GM10847 (cell line): Measurements from ENCODE around the gene GOLGA8J.
"Not testable (repeated sequence)": the region's sequence is repeated elsewhere in the genome, so short reads cannot be mapped to it uniquely, and the experiment has no call there.

Source experiments
- POLR2A ChIP-seq: IDR thresholded peaks from 2 replicates; pipeline ENCODE4 v1.6.1; 2011; ENCODE audit not compliant: insufficient read length; ENCODE audit errors: extremely low read depth

GOLGA8J gene

GRCh38 chr15:30082655-30083054 lies at the start of gene GOLGA8J:
Gene GOLGA8J, plus strand, starts transcription at chr15:30082955. Its CDS starts 98 bp downstream, at chr15:30083053.
- not testable (repeated sequence) for TF ChIP-seq POLR2A

- no peak for TF ChIP-seq POLR2A
These were observed 49.5 kb upstream of the GOLGA8J start for GRCh38 chr15:30033211-30033610.

- TF ChIP-seq POLR2A, result no peak
These were observed 49.0 kb upstream of the GOLGA8J start for GRCh38 chr15:30033763-30034162.

- no peak for TF ChIP-seq POLR2A
These were observed 46.6 kb upstream of the GOLGA8J start for GRCh38 chr15:30036036-30036703.

GRCh38 chr15:30038667-30039523 lies 43.9 kb upstream of the GOLGA8J start:
- no peak for TF ChIP-seq POLR2A

- TF ChIP-seq POLR2A, result no peak
These were observed 40.9 kb upstream of the GOLGA8J start for GRCh38 chr15:30041868-30042267.

- TF ChIP-seq POLR2A, result no peak
These were observed 40.2 kb upstream of the GOLGA8J start for GRCh38 chr15:30042556-30042955.

GRCh38 chr15:30043211-30043655 lies 39.5 kb upstream of the GOLGA8J start:
- no peak for TF ChIP-seq POLR2A

- TF ChIP-seq POLR2A, result no peak
These were observed 38.4 kb upstream of the GOLGA8J start for GRCh38 chr15:30044377-30044776.

- no peak for TF ChIP-seq POLR2A
These were observed 36.3 kb upstream of the GOLGA8J start for GRCh38 chr15:30046430-30046829.

GRCh38 chr15:30055604-30056003 lies 27.2 kb upstream of the GOLGA8J start:
- TF ChIP-seq POLR2A, result no peak

- no peak for TF ChIP-seq POLR2A
These were observed 26.6 kb upstream of the GOLGA8J start for GRCh38 chr15:30056166-30056565.

- TF ChIP-seq POLR2A, result no peak
These were observed 23.0 kb upstream of the GOLGA8J start for GRCh38 chr15:30059771-30060170.

GRCh38 chr15:30062881-30063280 lies 19.9 kb upstream of the GOLGA8J start:
- no peak for TF ChIP-seq POLR2A

- TF ChIP-seq POLR2A, result no peak
These were observed 18.8 kb upstream of the GOLGA8J start for GRCh38 chr15:30063835-30064546.
